NCI-H1694 treated with DMSO at 0.1 percent for 48 hours (cell line): ENCODE data around the gene OTOA.
A peak's percentile ranks its signal among the peaks of the same experiment; 100 is the strongest.
"Not testable (repeated sequence)": the region's sequence is repeated elsewhere in the genome, so short reads cannot be mapped to it uniquely, and the experiment has no call there.

Experiments used
- DNase-seq: peaks from one replicate; lab custom pipeline; 2025; lab: John Stamatoyannopoulos, UW

Gene OTOA

DNA sequence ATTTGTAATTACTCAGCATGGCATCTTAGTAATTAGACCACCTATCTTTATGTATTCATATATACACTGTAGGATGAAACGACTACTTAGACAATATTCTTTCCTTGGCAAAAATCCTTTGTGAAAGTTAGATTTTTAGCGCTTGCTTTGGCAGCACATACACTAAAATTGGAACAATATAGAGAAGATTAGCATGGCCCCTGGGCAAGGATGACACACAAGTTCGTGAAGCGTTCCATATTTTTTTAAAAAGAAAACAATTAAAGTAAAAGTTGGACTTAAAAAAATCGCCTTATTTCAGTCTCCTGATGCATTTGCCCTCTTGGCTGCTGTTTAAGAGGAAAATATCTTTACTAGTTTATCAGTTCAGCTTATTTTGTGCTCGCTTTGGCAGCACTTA lies 21.9 kb upstream of the OTOA start:
- no peak for DNase-seq

- no peak for DNase-seq
These were observed 20.9 kb upstream of the OTOA start for GRCh38 chr16:21642861-21643260.

- DNase-seq = no peak
These were observed 20.0 kb upstream of the OTOA start for GRCh38 chr16:21643785-21644184.

- no peak for DNase-seq
These were observed 19.1 kb upstream of the OTOA start for GRCh38 chr16:21644674-21645073.

DNA sequence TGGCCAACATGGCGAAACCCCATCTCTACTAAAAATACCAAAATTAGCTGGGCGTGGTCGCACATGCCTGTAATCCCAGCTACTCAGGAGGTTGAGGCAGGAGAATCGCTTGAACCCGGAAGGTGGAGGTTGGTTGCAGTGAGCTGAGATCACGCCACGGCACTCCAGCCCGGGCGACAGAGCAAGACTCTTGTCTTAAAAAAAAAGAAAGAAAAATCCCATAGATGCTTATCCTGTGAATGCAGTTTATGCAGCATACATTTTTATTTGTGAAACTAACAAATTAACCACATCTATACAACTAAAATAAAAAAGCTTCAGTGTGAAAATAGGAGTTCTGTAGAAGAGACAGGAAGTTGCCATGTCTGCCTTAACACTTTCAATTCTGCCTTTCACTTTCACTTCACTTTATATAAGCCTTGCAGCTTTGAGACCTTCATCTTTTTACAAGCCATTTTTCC lies 18.5 kb upstream of the OTOA start:
- no peak for DNase-seq

DNA sequence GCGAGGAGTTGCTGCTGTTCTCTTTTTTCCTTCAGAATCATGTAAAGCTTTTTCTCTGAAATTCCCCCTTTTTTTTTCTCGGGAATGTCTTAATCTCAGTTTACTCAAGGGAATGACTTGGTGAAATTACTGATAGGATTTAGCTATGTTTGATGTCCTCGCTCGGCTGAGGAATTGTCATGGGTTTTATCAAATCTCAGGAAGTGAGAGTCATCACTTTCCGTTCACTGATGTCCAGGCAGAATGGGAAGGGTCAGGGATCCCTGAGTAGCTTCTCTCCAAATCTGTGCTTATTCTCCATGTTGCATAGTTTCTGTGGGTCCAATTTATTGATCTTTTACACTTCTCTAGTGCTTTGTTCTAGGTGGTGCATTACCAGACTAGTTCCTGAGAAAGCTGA lies 17.7 kb upstream of the OTOA start:
- no peak for DNase-seq

- DNase-seq = no peak
These were observed 16.8 kb upstream of the OTOA start for GRCh38 chr16:21646721-21647561.

- no peak for DNase-seq
These were observed 16.1 kb upstream of the OTOA start for GRCh38 chr16:21647562-21648164.

- DNase-seq = not testable (repeated sequence)
These were observed 13.9 kb upstream of the OTOA start for GRCh38 chr16:21649826-21650406.

DNA sequence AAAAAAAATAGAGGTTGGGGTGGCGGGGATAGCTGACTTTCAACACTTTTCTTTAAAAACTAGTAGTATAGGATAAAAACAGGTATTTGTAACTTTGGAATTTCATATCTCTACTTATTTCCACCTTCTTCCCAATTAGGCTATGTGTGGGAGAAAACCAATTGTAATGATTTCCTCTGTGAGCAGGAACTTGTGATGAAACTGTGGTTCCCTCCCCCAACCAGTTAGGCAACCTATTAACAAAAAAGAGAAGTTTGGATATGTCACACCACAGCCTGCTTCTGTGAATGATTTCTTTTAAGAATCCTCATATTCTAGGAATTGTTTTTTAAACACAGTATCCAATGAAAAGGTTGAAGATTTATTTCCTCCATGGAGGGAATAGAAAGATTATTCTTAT lies 13.2 kb upstream of the OTOA start:
- DNase-seq = no peak

- DNase-seq = no peak
These were observed 12.3 kb upstream of the OTOA start for GRCh38 chr16:21651515-21651914.

- DNase-seq = no peak
These were observed 11.3 kb upstream of the OTOA start, which contains the start of gene IGSF6 for GRCh38 chr16:21652453-21652852. Gene IGSF6, minus strand, starts transcription at chr16:21652608. Its CDS starts 10 bp downstream, at chr16:21652598.

GRCh38 chr16:21653571-21653970 lies 10.2 kb upstream of the OTOA start:
- DNase-seq = no peak

- no peak for DNase-seq
These were observed 9.3 kb upstream of the OTOA start for GRCh38 chr16:21654466-21654865.

- no peak for DNase-seq
These were observed 8.9 kb upstream of the OTOA start for GRCh38 chr16:21654881-21655280.

- peak; percentile 24 for DNase-seq
These were observed 6.7 kb upstream of the OTOA start for GRCh38 chr16:21656795-21657768.

- no peak for DNase-seq
These were observed 4.6 kb upstream of the OTOA start for GRCh38 chr16:21659124-21659523.

DNA sequence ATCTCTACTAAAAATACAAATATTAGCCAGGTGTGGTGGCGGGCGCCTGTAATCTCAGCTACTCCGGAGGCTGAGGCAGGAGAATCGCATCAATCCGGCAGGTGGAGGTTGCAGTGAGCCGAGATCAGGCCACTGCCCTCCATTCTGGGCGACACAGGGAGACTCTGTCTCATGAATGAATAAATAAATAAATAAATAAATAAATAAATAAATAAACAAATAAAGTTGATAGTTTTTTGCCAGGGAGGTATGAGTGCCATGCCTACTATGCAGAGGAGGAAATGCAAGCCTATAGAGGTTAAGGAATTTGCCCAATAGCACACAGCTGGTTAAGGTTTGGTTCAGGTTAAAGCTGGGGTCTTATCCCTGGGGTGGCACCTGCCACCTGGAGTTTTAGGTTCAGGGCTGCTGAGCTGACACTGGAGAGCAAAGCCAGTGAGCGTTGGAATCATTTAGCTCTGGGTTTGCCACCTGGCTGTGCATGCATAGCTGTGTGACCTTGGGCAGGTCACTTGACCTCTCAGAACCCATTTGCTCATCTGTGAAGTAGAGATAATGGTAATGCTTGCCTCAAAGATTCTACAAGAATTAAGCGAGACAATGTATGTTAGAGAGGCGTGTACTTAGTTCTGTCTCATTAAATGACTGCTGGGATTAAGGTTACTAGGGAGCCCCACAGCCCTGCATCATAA lies 1.2 kb downstream of the OTOA start:
- no peak for DNase-seq

- no peak for DNase-seq
These were observed 3.0 kb downstream of the OTOA start for GRCh38 chr16:21666772-21667171.

- no peak for DNase-seq
These were observed 3.8 kb downstream of the OTOA start for GRCh38 chr16:21667575-21667974.

GRCh38 chr16:21673469-21673868 lies 9.7 kb downstream of the OTOA start:
- no peak for DNase-seq
